HepG2 (cell line): ENCODE data around the gene REC114.

Source experiments
- ATF7 ChIP-seq, 2 experiments: fragments of 450-650 bp in 1 of 2; sonication (generic) in 1 of 2; formaldehyde crosslinking in 1 of 2; IDR thresholded peaks; 2 replicates each; pipeline versions ENCODE4 v1.4.0 to v1.6.1; 2016 to 2020; ENCODE audit warnings: antibody characterized with exemption in 1 of 2, mild to moderate bottlenecking in 1 of 2, missing genetic modification reagents in 1 of 2
- HDAC1 ChIP-seq: sonication (generic); formaldehyde crosslinking; IDR thresholded peaks from 2 replicates; pipeline ENCODE4 v1.5.1; 2020; ENCODE audit warnings: mild to moderate bottlenecking, missing genetic modification reagents
- HMG20A ChIP-seq: IDR thresholded peaks from 2 replicates; pipeline ENCODE4 v1.6.1; 2016; ENCODE audit warnings: borderline replicate concordance
- HNRNPLL ChIP-seq: fragments of 200-400 bp; formaldehyde crosslinking; IDR thresholded peaks from 2 replicates; pipeline ENCODE4 v1.6.1; 2017; ENCODE audit warnings: mild to moderate bottlenecking, low read depth, low read length; ENCODE audit not compliant: poor library complexity, severe bottlenecking
- NFYB ChIP-seq: sonication (generic); formaldehyde crosslinking; IDR thresholded peaks from 2 replicates; pipeline ENCODE4 v1.4.0; 2020; ENCODE audit warnings: missing genetic modification reagents
- SIN3A ChIP-seq: IDR thresholded peaks from 2 replicates; pipeline ENCODE4 v1.6.1; 2011; ENCODE audit warnings: low read depth, mild to moderate bottlenecking, control low read depth, low read length, borderline replicate concordance
- ZNF547 ChIP-seq: sonication (generic); formaldehyde crosslinking; IDR thresholded peaks from 2 replicates; pipeline ENCODE4 v1.5.1; 2020; ENCODE audit warnings: mild to moderate bottlenecking, missing genetic modification reagents
- TF ChIP-seq, protein P1 (sequence below): sonication (generic); formaldehyde crosslinking; IDR thresholded peaks from 2 replicates; pipeline ENCODE4 v1.5.0; 2020; ENCODE audit warnings: mild to moderate bottlenecking, missing genetic modification reagents, moderate library complexity

DNA sequence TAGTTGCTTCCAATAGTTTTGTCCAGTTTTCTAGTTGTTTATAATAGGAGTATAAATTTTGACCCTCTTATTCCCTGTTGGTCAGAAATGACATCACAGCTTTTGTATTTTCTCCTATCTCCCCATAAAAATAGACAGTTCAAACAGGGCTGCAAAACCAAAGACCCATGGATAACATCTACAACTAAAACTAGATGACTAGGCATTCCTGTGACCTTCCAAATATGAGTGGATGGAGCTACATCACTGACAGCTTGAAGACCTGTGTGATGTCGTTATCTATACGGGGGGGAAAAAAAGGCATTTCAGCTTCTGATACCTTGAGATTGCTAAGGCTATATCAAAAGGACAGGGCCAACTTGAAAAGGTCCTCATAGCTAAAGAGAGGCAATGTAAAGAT is 84.6 kb downstream of the REC114 start:
- TF ChIP-seq NFYB (CRISPR knock-in tag) (no peak), HDAC1 (CRISPR knock-in tag) (no peak), ATF7 (IDR thresholded peaks at IDR 0.05) (no peak), ATF7 (CRISPR knock-in tag; IDR thresholded peaks at IDR 0.05) (no peak), HNRNPLL (no peak), SIN3A (no peak), ZNF547 (no peak), HMG20A (CRISPR knock-in tag) (no peak)
- TF ChIP-seq, protein P1, sequence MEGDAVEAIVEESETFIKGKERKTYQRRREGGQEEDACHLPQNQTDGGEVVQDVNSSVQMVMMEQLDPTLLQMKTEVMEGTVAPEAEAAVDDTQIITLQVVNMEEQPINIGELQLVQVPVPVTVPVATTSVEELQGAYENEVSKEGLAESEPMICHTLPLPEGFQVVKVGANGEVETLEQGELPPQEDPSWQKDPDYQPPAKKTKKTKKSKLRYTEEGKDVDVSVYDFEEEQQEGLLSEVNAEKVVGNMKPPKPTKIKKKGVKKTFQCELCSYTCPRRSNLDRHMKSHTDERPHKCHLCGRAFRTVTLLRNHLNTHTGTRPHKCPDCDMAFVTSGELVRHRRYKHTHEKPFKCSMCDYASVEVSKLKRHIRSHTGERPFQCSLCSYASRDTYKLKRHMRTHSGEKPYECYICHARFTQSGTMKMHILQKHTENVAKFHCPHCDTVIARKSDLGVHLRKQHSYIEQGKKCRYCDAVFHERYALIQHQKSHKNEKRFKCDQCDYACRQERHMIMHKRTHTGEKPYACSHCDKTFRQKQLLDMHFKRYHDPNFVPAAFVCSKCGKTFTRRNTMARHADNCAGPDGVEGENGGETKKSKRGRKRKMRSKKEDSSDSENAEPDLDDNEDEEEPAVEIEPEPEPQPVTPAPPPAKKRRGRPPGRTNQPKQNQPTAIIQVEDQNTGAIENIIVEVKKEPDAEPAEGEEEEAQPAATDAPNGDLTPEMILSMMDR, result no peak
